Measurements from ENCODE around the gene WNK1.

DNA sequence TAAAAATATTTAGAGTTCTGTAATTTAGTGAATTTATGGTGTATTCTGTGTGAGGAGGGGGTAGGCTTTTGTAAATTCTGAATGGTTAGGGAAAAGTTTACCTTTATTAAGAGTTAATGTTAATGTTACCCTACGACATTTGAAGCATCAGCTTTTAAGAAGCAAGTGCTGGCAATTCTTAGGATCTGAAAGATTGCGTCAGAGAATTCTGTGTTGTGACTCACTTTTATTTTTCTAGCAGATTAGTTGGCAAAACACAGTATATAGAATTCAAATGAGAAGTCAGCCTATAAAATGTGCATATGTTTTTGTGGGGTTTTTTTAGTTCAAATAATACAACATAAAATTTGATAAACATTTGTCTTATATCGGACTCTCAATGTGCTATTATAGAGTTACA lies 99.5 kb downstream of the WNK1 start:
- TF ChIP-seq, protein P1, sequence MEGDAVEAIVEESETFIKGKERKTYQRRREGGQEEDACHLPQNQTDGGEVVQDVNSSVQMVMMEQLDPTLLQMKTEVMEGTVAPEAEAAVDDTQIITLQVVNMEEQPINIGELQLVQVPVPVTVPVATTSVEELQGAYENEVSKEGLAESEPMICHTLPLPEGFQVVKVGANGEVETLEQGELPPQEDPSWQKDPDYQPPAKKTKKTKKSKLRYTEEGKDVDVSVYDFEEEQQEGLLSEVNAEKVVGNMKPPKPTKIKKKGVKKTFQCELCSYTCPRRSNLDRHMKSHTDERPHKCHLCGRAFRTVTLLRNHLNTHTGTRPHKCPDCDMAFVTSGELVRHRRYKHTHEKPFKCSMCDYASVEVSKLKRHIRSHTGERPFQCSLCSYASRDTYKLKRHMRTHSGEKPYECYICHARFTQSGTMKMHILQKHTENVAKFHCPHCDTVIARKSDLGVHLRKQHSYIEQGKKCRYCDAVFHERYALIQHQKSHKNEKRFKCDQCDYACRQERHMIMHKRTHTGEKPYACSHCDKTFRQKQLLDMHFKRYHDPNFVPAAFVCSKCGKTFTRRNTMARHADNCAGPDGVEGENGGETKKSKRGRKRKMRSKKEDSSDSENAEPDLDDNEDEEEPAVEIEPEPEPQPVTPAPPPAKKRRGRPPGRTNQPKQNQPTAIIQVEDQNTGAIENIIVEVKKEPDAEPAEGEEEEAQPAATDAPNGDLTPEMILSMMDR (optimal IDR thresholded peaks at IDR 0.05 in 1 of 3, IDR thresholded peaks at IDR 0.05 in 1 of 3, conservative IDR thresholded peaks at IDR 0.05 in 1 of 3; ENCODE audit: extremely low read depth in 1 of 3, insufficient read depth in 2 of 3, low read length in 3 of 3), result no peak
- TF ChIP-seq EZH2 (IDR thresholded peaks at IDR 0.05; ENCODE audit: low read length), result no peak

All from keratinocyte (primary cell).